Smooth muscle cell of trachea (primary cell): ENCODE data around the gene DESI2. TPM values are rescaled to one million over a fixed set of nuclear protein-coding genes. Genes with fewer than 3 reads are reported as not detected.

Experiments used
- total RNA-seq: library from RNA; depleted of rRNA; stranded (reverse); fragments of >200 nt; gene quantifications from 2 replicates; pipeline ENCODE4 v1.2.1, GENCODE V29; 2014

The DESI2 gene
- 38.2 and 49.2 TPM in 2 replicates for total RNA-seq

GRCh38 chr1:244652623-244653438 is at the start of gene DESI2:
Gene DESI2 (plus strand): TSS chr1:244653126. CDS start chr1:244653314, 188 bp downstream.

Other genes with a start within 250 kb of the DESI2 start
- 41.2 and 42.6 TPM in 2 replicates for gene ADSS2, start 201.2 kb upstream of the DESI2 start, total RNA-seq
- 0.44 and 0.99 TPM in 2 replicates for gene CATSPERE, start 191.9 kb upstream of the DESI2 start, total RNA-seq
- gene COX20, start 182.5 kb downstream of the DESI2 start, total RNA-seq = 8.8 and 40.3 TPM in 2 replicates
- 245 and 413 TPM in 2 replicates for gene HNRNPU, start 211.4 kb downstream of the DESI2 start, total RNA-seq